Fibroblast of mammary gland (primary cell): ENCODE results near the gene HORMAD2.
"Not testable (repeated sequence)": the region's sequence is repeated elsewhere in the genome, so short reads cannot be mapped to it uniquely, and the experiment has no call there.

ENCODE experiments used
- DNase-seq: peaks from one replicate; pipeline ENCODE4 v3.0.0-alpha.2; 2010; ENCODE audit warnings: low read depth
- H3K4me3 ChIP-seq: 2 replicates; pipeline ENCODE4 v1.5.1; 2011; ENCODE audit warnings: low read depth, mild to moderate bottlenecking, low read length, moderate library complexity; ENCODE audit not compliant: control insufficient read depth
- CTCF ChIP-seq: conservative IDR thresholded peaks from 2 replicates; pipeline ENCODE4 v1.5.1; 2011; ENCODE audit warnings: low read depth, low read length, inconsistent platforms; ENCODE audit not compliant: control insufficient read depth, insufficient read depth

The HORMAD2 gene

GRCh38 chr22:30056015-30056414, 24.2 kb upstream of the HORMAD2 start:
- no peak overlapping the region for H3K4me3 ChIP-seq
- no peak for TF ChIP-seq CTCF
- no peak for DNase-seq

- TF ChIP-seq CTCF = no peak
- DNase-seq = no peak
Observed at GRCh38 chr22:30057375-30057774, 22.9 kb upstream of the HORMAD2 start.

GRCh38 chr22:30059346-30060020, 20.8 kb upstream of the HORMAD2 start:
- H3K4me3 ChIP-seq, DNase-seq: not testable (repeated sequence)

More at GRCh38 chr22:30057375-30057774, 22.9 kb upstream of the HORMAD2 start:
- no peak overlapping the region for H3K4me3 ChIP-seq

GRCh38 chr22:30061094-30061493, 19.2 kb upstream of the HORMAD2 start:
- not testable (repeated sequence) for H3K4me3 ChIP-seq, DNase-seq

- no peak overlapping the region for H3K4me3 ChIP-seq
- TF ChIP-seq CTCF = no peak
Observed at GRCh38 chr22:30062259-30062658, 18.0 kb upstream of the HORMAD2 start.

GRCh38 chr22:30062950-30063349, 17.3 kb upstream of the HORMAD2 start:
- DNase-seq = no peak
- no peak for TF ChIP-seq CTCF
- no peak overlapping the region for H3K4me3 ChIP-seq

More at GRCh38 chr22:30062259-30062658, 18.0 kb upstream of the HORMAD2 start:
- no peak for DNase-seq

GRCh38 chr22:30064172-30064571, 16.1 kb upstream of the HORMAD2 start:
- no peak for TF ChIP-seq CTCF
- DNase-seq = no peak
- no peak overlapping the region for H3K4me3 ChIP-seq

GRCh38 chr22:30073743-30074142, 6.5 kb upstream of the HORMAD2 start:
- no peak for DNase-seq
- no peak overlapping the region for H3K4me3 ChIP-seq
- no peak for TF ChIP-seq CTCF
